HepG2 (cell line): ENCODE measurements around the gene HCFC2. TPM values are rescaled to one million over a fixed set of nuclear protein-coding genes. Genes with fewer than 3 reads are reported as not detected.
A peak's percentile ranks its signal among the peaks of the same experiment; 100 is the strongest.

Experiments
- CHD4 ChIP-seq: fragments of 200-600 bp; sonication (generic); IDR thresholded peaks from 2 replicates; pipeline ENCODE4 v1.7.0; 2017; ENCODE audit warnings: mild to moderate bottlenecking, low read length, borderline replicate concordance
- GLI4 ChIP-seq: sonication (generic); formaldehyde crosslinking; IDR thresholded peaks from 2 replicates; pipeline ENCODE4 v1.5.1; 2020; ENCODE audit warnings: missing genetic modification reagents, mild to moderate bottlenecking, moderate library complexity, borderline replicate concordance
- HOXA9 ChIP-seq: sonication (generic); formaldehyde crosslinking; IDR thresholded peaks from 2 replicates; pipeline ENCODE4 v1.8.1; 2022; ENCODE audit warnings: missing genetic modification reagents, mild to moderate bottlenecking, moderate library complexity, borderline replicate concordance
- HOXD1 ChIP-seq: sonication (generic); formaldehyde crosslinking; IDR thresholded peaks from 2 replicates; pipeline ENCODE4 v1.5.0; 2020; ENCODE audit warnings: missing genetic modification reagents
- NAIF1 ChIP-seq: sonication (generic); formaldehyde crosslinking; IDR thresholded peaks from 2 replicates; pipeline ENCODE4 v1.5.0; 2020; ENCODE audit warnings: mild to moderate bottlenecking, missing genetic modification reagents, borderline replicate concordance
- PITX1 ChIP-seq: sonication (generic); formaldehyde crosslinking; IDR thresholded peaks from 2 replicates; pipeline ENCODE4 v1.5.1; 2020; ENCODE audit warnings: mild to moderate bottlenecking, missing genetic modification reagents
- SMAD3 ChIP-seq: sonication (generic); formaldehyde crosslinking; IDR thresholded peaks from 2 replicates; pipeline ENCODE4 v1.4.0; 2020; ENCODE audit warnings: missing genetic modification reagents
- ZFYVE20 ChIP-seq: sonication (generic); formaldehyde crosslinking; IDR thresholded peaks from 2 replicates; pipeline ENCODE4 v1.8.0; 2023; ENCODE audit warnings: low read depth, mild to moderate bottlenecking, moderate library complexity, missing genetic modification reagents, borderline replicate concordance
- ZNF280B ChIP-seq: sonication (generic); formaldehyde crosslinking; IDR thresholded peaks from 2 replicates; pipeline ENCODE4 v1.5.0; 2020; ENCODE audit warnings: missing genetic modification reagents, mild to moderate bottlenecking, borderline replicate concordance
- ZNF326 ChIP-seq: sonication (generic); formaldehyde crosslinking; IDR thresholded peaks from 2 replicates; pipeline ENCODE4 v1.4.0; 2020; ENCODE audit warnings: missing genetic modification reagents, borderline replicate concordance
- ZNF577 ChIP-seq: sonication (generic); formaldehyde crosslinking; IDR thresholded peaks from 2 replicates; pipeline ENCODE4 v1.4.0; 2020; ENCODE audit warnings: mild to moderate bottlenecking, low read depth, missing genetic modification reagents, borderline replicate concordance
- ZNF605 ChIP-seq: sonication (generic); formaldehyde crosslinking; IDR thresholded peaks from 2 replicates; pipeline ENCODE4 v1.8.0; 2022; ENCODE audit warnings: mild to moderate bottlenecking, missing genetic modification reagents
- polyA plus RNA-seq, 8 experiments: library from polyadenylated mRNA; depleted of rRNA in 3 of 8; stranded (reverse) in 7 of 8; unstranded in 1 of 8; fragments of >200 nt; fragmentation: Illumina TruSeq in 4 of 8; extraction: Trizol in 4 of 8; gene quantifications; 2 replicates each; pipeline versions ENCODE4 v1.2.1 to v1.2.3, GENCODE V29; 2011 to 2016; ENCODE audit warnings: low read depth in 4 of 8, missing spikeins in 1 of 8, mixed read lengths in 1 of 8; ENCODE audit not compliant: insufficient read depth in 1 of 8
- total RNA-seq, 5 experiments: library from RNA; depleted of rRNA; stranded (reverse); fragments of >200 nt; fragmentation: Illumina TruSeq; extraction: Trizol; gene quantifications; 2 replicates each; pipeline ENCODE4 v1.2.3, GENCODE V29; 2016; ENCODE audit warnings: low read depth in 1 of 5
- TF ChIP-seq, protein P1 (sequence below): sonication (generic); formaldehyde crosslinking; IDR thresholded peaks from 2 replicates; pipeline ENCODE4 v1.4.0; 2020; ENCODE audit warnings: missing genetic modification reagents
- TF ChIP-seq, protein P2 (sequence below): sonication (generic); formaldehyde crosslinking; conservative IDR thresholded peaks from 2 replicates; pipeline ENCODE4 v1.4.0; 2020; ENCODE audit warnings: missing genetic modification reagents
- TF ChIP-seq, protein P3 (sequence below): sonication (generic); formaldehyde crosslinking; IDR thresholded peaks from 2 replicates; pipeline ENCODE4 v1.4.0; 2020; ENCODE audit warnings: mild to moderate bottlenecking, missing genetic modification reagents, borderline replicate concordance
- TF ChIP-seq, protein P4 (sequence below): sonication (generic); formaldehyde crosslinking; IDR thresholded peaks from 2 replicates; pipeline ENCODE4 v1.4.0; 2020; ENCODE audit warnings: missing genetic modification reagents

Gene HCFC2
- total and polyA plus RNA-seq, 2 of the 13 experiments (the other 11 are each of a cell fraction or from before 2014, with no cell fraction given): 3.7 to 4.9 TPM

- TF ChIP-seq ZNF280B (no peak), ZFYVE20 (CRISPR knock-in tag) (no peak), ZNF577 (no peak), HOXD1 (CRISPR knock-in tag) (0 out of 2 replicates have a peak, but pooled peaks have one; percentile 46), ZNF326 (CRISPR knock-in tag) (no peak), HOXA9 (CRISPR knock-in tag) (no peak), NAIF1 (CRISPR knock-in tag) (no peak), CHD4 (no peak), ZNF605 (CRISPR knock-in tag) (peak; percentile 96), PITX1 (0 out of 2 replicates have a peak, but pooled peaks have one; percentile 18), SMAD3 (CRISPR knock-in tag) (0 out of 2 replicates have a peak, but pooled peaks have one; percentile 33), GLI4 (no peak)
- TF ChIP-seq, protein P1, sequence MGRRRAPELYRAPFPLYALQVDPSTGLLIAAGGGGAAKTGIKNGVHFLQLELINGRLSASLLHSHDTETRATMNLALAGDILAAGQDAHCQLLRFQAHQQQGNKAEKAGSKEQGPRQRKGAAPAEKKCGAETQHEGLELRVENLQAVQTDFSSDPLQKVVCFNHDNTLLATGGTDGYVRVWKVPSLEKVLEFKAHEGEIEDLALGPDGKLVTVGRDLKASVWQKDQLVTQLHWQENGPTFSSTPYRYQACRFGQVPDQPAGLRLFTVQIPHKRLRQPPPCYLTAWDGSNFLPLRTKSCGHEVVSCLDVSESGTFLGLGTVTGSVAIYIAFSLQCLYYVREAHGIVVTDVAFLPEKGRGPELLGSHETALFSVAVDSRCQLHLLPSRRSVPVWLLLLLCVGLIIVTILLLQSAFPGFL (CRISPR knock-in tag): no peak
- TF ChIP-seq, protein P2, sequence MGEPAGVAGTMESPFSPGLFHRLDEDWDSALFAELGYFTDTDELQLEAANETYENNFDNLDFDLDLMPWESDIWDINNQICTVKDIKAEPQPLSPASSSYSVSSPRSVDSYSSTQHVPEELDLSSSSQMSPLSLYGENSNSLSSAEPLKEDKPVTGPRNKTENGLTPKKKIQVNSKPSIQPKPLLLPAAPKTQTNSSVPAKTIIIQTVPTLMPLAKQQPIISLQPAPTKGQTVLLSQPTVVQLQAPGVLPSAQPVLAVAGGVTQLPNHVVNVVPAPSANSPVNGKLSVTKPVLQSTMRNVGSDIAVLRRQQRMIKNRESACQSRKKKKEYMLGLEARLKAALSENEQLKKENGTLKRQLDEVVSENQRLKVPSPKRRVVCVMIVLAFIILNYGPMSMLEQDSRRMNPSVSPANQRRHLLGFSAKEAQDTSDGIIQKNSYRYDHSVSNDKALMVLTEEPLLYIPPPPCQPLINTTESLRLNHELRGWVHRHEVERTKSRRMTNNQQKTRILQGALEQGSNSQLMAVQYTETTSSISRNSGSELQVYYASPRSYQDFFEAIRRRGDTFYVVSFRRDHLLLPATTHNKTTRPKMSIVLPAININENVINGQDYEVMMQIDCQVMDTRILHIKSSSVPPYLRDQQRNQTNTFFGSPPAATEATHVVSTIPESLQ (CRISPR knock-in tag): no peak
- TF ChIP-seq, protein P3, sequence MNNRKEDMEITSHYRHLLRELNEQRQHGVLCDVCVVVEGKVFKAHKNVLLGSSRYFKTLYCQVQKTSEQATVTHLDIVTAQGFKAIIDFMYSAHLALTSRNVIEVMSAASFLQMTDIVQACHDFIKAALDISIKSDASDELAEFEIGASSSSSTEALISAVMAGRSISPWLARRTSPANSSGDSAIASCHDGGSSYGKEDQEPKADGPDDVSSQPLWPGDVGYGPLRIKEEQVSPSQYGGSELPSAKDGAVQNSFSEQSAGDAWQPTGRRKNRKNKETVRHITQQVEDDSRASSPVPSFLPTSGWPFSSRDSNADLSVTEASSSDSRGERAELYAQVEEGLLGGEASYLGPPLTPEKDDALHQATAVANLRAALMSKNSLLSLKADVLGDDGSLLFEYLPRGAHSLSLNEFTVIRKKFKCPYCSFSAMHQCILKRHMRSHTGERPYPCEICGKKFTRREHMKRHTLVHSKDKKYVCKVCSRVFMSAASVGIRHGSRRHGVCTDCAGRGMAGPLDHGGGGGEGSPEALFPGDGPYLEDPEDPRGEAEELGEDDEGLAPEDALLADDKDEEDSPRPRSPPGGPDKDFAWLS (CRISPR knock-in tag): no peak
- TF ChIP-seq, protein P4, sequence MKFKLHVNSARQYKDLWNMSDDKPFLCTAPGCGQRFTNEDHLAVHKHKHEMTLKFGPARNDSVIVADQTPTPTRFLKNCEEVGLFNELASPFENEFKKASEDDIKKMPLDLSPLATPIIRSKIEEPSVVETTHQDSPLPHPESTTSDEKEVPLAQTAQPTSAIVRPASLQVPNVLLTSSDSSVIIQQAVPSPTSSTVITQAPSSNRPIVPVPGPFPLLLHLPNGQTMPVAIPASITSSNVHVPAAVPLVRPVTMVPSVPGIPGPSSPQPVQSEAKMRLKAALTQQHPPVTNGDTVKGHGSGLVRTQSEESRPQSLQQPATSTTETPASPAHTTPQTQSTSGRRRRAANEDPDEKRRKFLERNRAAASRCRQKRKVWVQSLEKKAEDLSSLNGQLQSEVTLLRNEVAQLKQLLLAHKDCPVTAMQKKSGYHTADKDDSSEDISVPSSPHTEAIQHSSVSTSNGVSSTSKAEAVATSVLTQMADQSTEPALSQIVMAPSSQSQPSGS (CRISPR knock-in tag): no peak
Observed at GRCh38 chr12:104137902-104138796, 73.8 kb downstream of the HCFC2 start, which contains the start of gene NFYB (continued).
